Cardiac atrium fibroblast (primary cell): ENCODE data around the gene C12orf56. TPM values are rescaled to one million over a fixed set of nuclear protein-coding genes. Genes with fewer than 3 reads are reported as not detected.

Source experiments
- total RNA-seq: library from RNA; depleted of rRNA; stranded (reverse); fragments of >200 nt; gene quantifications from 2 replicates; pipeline ENCODE4 v1.2.3, GENCODE V29; 2015

The C12orf56 gene
- not detected in 2 replicates for total RNA-seq

GRCh38 chr12:64390275-64390851 is at the start of gene C12orf56:
TSS of gene C12orf56 (minus strand) at chr12:64390758. CDS start at chr12:64390565, 193 bp downstream.

GRCh38 chr12:64403707-64404469 is 13.3 kb upstream of the C12orf56 start, which contains the start of gene XPOT:
TSS of gene XPOT (plus strand) at chr12:64404392. CDS start at chr12:64410036, 5,644 bp downstream.

GRCh38 chr12:64222009-64222765 is 168.4 kb downstream of the C12orf56 start, which contains the start of gene KICS2:
TSS of gene KICS2 (minus strand) at chr12:64222296. CDS start at chr12:64222237, 59 bp downstream.

Other genes starting within 250 kb of the C12orf56 start
- gene KICS2, start 168.5 kb downstream of the C12orf56 start, total RNA-seq: 0.90 and 1.6 TPM in 2 replicates
- 79.3 and 93.2 TPM in 2 replicates for gene XPOT, start 13.6 kb upstream of the C12orf56 start, total RNA-seq
- 11.3 and 13.2 TPM in 2 replicates for gene TBK1, start 61.4 kb upstream of the C12orf56 start, total RNA-seq
- gene RASSF3, start 219.7 kb upstream of the C12orf56 start, total RNA-seq: 9.9 and 20.4 TPM in 2 replicates